ENCODE measurements around the gene EXOC6.
A peak's percentile ranks its signal among the peaks of the same experiment; 100 is the strongest.

Gene EXOC6

GRCh38 chr10:93067443-93068365 is 219.4 kb downstream of the EXOC6 start:
- DNase-seq: no peak

DNA sequence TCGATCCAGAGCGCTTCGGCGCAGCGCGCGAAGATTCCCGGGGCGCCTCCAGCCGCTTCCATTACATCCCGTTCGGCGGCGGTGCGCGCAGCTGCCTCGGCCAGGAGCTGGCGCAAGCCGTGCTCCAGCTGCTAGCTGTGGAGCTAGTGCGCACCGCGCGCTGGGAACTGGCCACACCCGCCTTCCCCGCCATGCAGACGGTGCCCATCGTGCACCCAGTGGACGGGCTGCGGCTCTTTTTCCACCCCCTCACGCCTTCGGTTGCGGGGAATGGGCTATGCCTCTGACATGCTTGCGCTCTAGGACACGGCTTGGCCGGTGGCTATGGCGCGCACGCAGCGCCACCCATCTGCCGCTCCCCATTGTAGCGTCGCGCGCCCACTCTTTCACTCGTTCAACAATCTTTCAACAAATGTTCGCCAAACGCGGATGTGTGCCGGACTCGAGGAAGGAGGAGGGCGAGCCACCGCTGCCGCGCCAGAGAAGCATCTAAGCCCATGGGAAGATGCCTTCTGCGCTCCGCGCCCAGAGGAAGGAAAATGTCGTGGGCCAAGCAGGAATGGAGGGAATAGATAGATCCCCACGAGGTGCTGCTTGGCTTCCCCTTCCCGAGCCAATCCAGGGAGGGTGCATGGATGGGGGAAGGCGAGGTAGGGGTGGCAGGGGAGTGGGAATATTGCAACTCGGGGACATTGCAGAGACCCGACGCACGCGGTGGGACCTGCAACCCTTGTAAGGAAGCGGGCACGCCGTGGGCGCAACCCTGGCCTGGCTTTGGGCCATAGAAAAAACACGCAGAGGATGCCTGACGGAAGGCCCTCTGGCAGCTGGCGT is 220.3 kb downstream of the EXOC6 start:
- DNase-seq: no peak

GRCh38 chr10:93069245-93069561 is 220.9 kb downstream of the EXOC6 start:
- no peak for DNase-seq

GRCh38 chr10:93070378-93071176 is 222.3 kb downstream of the EXOC6 start:
- no peak for DNase-seq

DNA sequence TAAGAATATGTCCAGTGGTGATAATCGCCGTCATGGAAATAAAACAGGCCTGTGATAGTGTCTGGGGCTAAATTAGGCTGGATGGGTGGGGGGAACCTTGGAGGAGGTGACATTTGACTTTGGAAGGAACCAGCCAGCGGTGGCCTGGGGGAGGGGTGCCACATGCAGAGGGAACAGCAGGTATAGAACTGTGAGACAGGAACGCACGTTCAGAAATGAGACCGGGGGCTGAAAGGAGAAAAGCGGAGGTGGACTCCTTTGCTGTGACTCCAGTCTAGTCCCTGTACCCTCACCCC is 222.8 kb downstream of the EXOC6 start:
- no peak for DNase-seq

- peak; percentile 5 for DNase-seq
These were observed 223.4 kb downstream of the EXOC6 start for GRCh38 chr10:93071674-93072224.

DNA sequence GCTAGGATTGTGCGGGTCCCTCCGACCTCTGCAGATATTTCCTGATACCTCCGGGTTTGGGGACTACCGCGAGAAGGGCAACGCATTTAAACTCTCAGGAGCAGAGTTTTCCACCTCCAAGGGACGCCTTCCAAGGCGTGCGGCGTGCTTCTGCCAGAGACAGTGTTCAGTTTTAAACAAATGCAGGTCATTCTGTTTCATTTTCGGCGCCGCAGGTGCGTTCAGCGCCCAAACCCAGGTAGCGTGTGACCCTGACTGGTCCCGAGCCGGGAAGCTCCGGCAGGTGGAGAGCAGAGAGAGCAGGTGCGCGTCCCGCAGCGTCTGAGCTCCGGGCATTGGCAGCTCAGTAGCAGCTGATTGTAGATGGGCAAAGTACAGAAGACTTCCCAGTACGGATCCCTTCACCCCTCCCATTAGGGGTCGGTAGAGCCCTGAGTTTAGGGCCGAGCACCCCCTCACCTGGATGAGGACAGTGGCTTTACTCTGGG is 223.9 kb downstream of the EXOC6 start:
- DNase-seq: peak; percentile 20

- DNase-seq: no peak
These were observed 224.6 kb downstream of the EXOC6 start for GRCh38 chr10:93072713-93073538.

DNA sequence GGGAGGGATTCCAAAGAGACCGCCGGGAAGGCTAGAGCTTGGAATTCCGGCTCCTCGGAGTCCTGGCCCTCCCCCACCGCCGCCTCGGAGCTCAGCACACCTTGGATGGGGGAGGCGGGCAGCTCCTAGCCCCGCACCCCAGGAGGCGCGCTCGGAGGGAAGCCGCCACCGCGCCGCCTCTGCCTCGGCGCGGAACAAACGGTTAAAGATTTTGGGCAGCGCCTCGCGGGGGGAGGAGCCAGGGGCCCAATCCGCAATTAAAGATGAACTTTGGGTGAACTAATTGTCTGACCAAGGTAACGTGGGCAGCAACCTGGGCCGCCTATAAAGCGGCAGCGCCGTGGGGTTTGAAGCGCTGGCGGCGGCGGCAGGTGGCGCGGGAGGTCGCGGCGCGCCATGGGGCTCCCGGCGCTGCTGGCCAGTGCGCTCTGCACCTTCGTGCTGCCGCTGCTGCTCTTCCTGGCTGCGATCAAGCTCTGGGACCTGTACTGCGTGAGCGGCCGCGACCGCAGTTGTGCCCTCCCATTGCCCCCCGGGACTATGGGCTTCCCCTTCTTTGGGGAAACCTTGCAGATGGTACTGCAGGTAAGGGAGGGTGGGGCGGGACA is 225.3 kb downstream of the EXOC6 start, which contains the start of gene CYP26A1:
CYP26A1 (plus strand) TSS at position 355 of the 608 bp plus-strand sequence; CDS start at position 397, 42 bp downstream.
- DNase-seq: no peak

DNA sequence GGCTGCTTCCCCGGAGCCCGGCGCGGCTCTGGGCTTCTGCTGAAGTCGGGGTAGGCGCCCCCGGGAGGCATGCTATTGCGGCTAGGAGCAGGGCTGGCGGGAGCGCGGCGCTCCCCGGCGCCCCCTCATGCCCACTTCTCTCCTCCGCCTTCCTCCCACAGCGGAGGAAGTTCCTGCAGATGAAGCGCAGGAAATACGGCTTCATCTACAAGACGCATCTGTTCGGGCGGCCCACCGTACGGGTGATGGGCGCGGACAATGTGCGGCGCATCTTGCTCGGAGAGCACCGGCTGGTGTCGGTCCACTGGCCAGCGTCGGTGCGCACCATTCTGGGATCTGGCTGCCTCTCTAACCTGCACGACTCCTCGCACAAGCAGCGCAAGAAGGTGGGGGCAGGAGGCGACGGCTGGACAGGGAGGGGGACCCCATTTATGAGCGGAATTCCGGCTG is 225.9 kb downstream of the EXOC6 start:
- DNase-seq: no peak

GRCh38 chr10:93074597-93075368 is 226.5 kb downstream of the EXOC6 start:
- no peak for DNase-seq

DNA sequence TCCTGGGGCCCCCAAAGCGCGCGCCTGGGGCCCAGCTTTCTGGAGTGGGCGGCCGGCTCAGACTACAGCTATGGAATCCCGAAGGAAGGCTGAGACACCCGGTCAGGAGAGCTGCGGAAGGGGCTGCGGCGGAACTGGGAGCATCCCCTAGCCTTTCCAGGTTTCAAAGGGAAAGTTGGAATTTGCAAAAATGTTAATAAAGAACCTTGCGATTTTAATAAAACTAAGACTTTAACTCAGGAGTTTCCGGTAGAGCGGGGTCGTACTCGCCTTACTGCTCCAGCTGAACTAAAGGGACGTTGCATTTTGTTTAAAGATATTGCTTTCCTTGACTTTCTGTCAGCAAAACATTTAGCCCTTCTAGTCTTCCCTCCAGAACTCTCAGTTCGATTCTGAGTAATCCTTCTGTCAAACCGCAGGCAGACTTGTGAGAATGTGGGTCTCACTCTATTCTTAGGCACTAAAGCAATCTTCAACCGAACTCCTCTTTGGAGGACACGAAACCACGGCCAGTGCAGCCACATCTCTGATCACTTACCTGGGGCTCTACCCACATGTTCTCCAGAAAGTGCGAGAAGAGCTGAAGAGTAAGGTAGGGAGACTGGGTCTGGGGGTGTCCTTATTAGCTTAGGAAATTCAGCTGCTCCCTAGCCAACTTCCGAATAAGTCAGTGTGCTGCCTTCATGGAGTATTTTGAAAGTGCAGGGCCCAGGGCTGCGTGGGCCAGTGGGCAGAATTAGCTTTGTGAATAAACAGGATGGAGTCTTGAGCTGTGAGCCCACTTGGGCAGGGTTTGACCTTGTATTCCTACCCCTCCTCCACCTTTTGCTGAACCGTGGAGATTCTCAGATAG is 227.3 kb downstream of the EXOC6 start:
- DNase-seq: no peak

DNA sequence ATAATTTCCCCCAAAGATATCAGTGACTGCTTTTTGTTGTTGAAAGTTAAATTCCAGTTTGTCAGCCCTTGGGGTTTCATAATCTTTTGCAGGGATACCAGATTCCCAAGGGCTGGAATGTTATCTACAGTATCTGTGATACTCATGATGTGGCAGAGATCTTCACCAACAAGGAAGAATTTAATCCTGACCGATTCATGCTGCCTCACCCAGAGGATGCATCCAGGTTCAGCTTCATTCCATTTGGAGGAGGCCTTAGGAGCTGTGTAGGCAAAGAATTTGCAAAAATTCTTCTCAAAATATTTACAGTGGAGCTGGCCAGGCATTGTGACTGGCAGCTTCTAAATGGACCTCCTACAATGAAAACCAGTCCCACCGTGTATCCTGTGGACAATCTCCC is 228.6 kb downstream of the EXOC6 start:
- DNase-seq: no peak

DNA sequence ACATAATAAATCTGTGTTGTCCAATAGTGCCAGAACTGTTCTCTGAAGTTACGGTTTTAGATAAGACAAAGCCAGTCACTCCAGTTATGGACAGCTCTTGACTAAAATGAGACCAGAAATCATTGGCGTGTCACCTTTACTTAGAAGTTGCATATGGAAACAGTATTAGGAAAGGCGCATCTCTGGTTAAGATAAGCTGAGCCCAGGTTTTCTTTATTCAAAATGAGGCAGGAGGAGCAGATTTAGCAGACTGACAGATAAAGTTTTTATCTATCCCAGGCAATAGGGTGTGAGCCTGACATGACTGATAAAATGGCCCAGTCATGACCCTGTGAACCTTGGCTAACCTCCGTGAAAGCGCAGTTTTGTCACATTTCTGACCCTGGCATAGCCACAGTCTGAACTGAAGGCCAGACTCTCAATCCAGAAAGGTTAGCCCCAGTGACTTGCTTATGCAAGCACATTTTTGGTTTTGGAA is 229.6 kb downstream of the EXOC6 start:
- no peak for DNase-seq

GRCh38 chr10:93079663-93080349 is 231.5 kb downstream of the EXOC6 start:
- DNase-seq: no peak

- DNase-seq: peak; percentile 11
These were observed 232.2 kb downstream of the EXOC6 start for GRCh38 chr10:93080350-93081046.

- no peak for DNase-seq
These were observed 233.0 kb downstream of the EXOC6 start for GRCh38 chr10:93081318-93081717.

- no peak for DNase-seq
These were observed 233.5 kb downstream of the EXOC6 start for GRCh38 chr10:93081834-93082233.
